Endodermal cell (in vitro differentiated cells): ENCODE measurements around the gene LHFPL2. TPM values are rescaled to one million over a fixed set of nuclear protein-coding genes. Genes with fewer than 3 reads are reported as not detected.
A peak's percentile ranks its signal among the peaks of the same experiment; 100 is the strongest.

ENCODE experiments used
- DNase-seq: peaks from one replicate; pipeline ENCODE4 v3.0.0-alpha.2; 2017
- H3K27ac ChIP-seq: 2 replicates; pipeline ENCODE4 v1.5.1; 2013; ENCODE audit warnings: mild to moderate bottlenecking, low read depth, low read length, moderate library complexity
- H3K27me3 ChIP-seq: 2 replicates; pipeline ENCODE4 v1.6.1; 2013; ENCODE audit warnings: mild to moderate bottlenecking, low read length, moderate library complexity; ENCODE audit not compliant: insufficient read depth, control insufficient read depth, poor library complexity, severe bottlenecking
- H3K36me3 ChIP-seq: 2 replicates; pipeline ENCODE4 v1.7.0; 2013; ENCODE audit warnings: mild to moderate bottlenecking, low read length, moderate library complexity; ENCODE audit not compliant: control insufficient read depth, insufficient read depth
- H3K4me1 ChIP-seq: one replicate; pipeline ENCODE4 v1.7.0; 2013; ENCODE audit warnings: low read length; ENCODE audit not compliant: control insufficient read depth, insufficient read depth
- H3K4me3 ChIP-seq: 2 replicates; pipeline ENCODE4 v1.5.1; 2013; ENCODE audit warnings: mild to moderate bottlenecking, low read length, moderate library complexity
- H3K9ac ChIP-seq: 2 replicates; pipeline ENCODE4 v1.6.1; 2013; ENCODE audit warnings: mild to moderate bottlenecking, low read length, moderate library complexity; ENCODE audit not compliant: poor library complexity, severe bottlenecking; ENCODE audit errors: extremely low read depth
- H3K9me3 ChIP-seq: 2 replicates; pipeline ENCODE4 v1.6.1; 2013; ENCODE audit warnings: mild to moderate bottlenecking, low read length, moderate library complexity; ENCODE audit not compliant: control insufficient read depth
- H3K27ac Mint-ChIP-seq: 2 replicates; pipeline ENCODE4 v1.8.0; 2020; ENCODE audit warnings: mixed read lengths
- H3K27me3 Mint-ChIP-seq: 2 replicates; pipeline ENCODE4 v1.8.0; 2021; ENCODE audit warnings: mild to moderate bottlenecking, mixed read lengths; ENCODE audit not compliant: insufficient read depth
- H3K36me3 Mint-ChIP-seq: 2 replicates; pipeline ENCODE4 v1.8.0; 2020; ENCODE audit warnings: low read depth, mixed read lengths
- H3K4me1 Mint-ChIP-seq: 2 replicates; pipeline ENCODE4 v1.8.0; 2020; ENCODE audit warnings: mixed read lengths
- H3K4me3 Mint-ChIP-seq: 2 replicates; pipeline ENCODE4 v1.8.0; 2020; ENCODE audit warnings: mild to moderate bottlenecking, moderate library complexity, mixed read lengths
- H3K9me3 Mint-ChIP-seq: 2 replicates; pipeline ENCODE4 v1.8.0; 2020; ENCODE audit warnings: mild to moderate bottlenecking, mixed read lengths
- CTCF ChIP-seq: fragments of 200-600 bp; sonication (generic); conservative IDR thresholded peaks from 2 replicates; pipeline ENCODE4 v1.5.0; 2021; ENCODE audit warnings: antibody characterized with exemption, mild to moderate bottlenecking
- WGBS, 2 experiments: methylation state at CpG; one replicate each; pipeline versions ENCODE4 v1.1.5 to v1.1.7; 2013; ENCODE audit warnings: missing lambda C conversion rate in 2 of 2, mixed read lengths in 1 of 2; ENCODE audit not compliant: insufficient coverage in 1 of 2, insufficient read length in 1 of 2; 5-methylcytosine and 5-hydroxymethylcytosine counted together
- total RNA-seq, 2 donors: library from RNA; stranded (reverse); fragmentation: NEBNext Ultra II Directional in 1 of 2; extraction: Animal tissue kit (Norgen Biotek cat#: 25700) in 1 of 2; gene quantifications; 2 replicates in 1 of 2; 3 replicates in 1 of 2; pipeline ENCODE4 v1.2.1, GENCODE V29; 2021

LHFPL2 gene
- total RNA-seq, 2 donors from 2014 or later, result 136 to 238 TPM

DNA sequence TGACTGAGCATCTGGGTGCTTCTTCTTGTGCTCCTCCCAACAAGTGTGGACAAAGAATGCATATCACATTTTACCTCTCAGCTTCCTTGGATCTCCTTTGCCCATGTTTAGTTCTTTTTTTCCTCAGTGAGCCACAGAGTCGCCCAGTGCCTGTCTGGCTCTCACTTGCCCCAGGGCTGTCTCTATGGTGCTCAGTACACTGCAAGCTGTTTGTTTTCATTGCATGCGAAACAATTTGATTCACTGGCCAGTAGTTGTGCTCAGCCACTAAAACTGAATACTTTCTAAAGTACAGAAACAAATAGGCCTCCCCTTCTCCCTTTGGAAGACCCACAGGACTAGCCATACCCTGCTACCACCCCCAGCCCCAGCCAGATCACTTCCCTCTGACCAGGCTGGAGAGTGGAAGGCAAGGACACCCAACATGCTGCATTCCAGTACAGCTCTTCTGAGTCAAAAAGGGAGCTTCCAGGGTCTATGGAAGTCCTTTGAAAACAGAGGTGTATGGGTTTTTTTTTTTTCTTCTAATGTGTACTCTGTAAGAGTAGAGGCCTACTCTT, 3.8 kb downstream of the LHFPL2 start:
- Histone ChIP-seq H3K9ac (no peak overlapping the region), H3K9me3 (no peaks in the 10 kb centered on the region), H3K4me3 (peak overlapping the region; percentile 99), H3K4me1 (peaks cover 22% of the 10 kb centered on the region), H3K36me3 (peaks cover 62% of the 10 kb centered on the region), H3K27me3 (no peaks in the 10 kb centered on the region), H3K27ac (no peak overlapping the region)
- Mint-ChIP-seq H3K9me3 (no peaks in the 10 kb centered on the region), H3K36me3 (peaks cover 57% of the 10 kb centered on the region), H3K27ac (no peak overlapping the region), H3K4me1 (peaks cover 64% of the 10 kb centered on the region), H3K27me3 (no peaks in the 10 kb centered on the region), H3K4me3 (peak overlapping the region; percentile 95)
- 46 to 52% methylated on average over 2 of the region's 2 CpGs for WGBS, 2 experiments
- no peak for TF ChIP-seq CTCF
- no peak for DNase-seq

DNA sequence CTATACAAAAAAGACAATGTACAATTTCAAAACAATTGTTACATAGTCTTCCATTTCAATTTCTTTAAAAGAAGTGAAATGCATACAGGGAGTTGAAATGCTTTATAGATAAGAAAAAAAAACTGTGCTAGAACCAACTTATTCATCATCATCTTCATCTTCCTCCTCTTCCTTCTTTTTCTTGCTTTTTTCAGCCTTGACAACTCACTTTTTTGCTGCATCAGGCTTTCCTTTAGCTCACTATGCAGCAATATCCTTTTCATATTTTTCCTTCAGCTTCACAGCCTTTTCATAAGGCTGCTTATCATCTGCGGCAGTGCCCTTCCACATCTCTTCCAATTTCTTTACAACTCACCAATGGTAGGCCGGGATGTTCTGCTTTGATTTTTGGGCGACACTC, 4.4 kb downstream of the LHFPL2 start:
- H3K9me3 Mint-ChIP-seq, result no peaks in the 10 kb centered on the region
- H3K4me3 Mint-ChIP-seq, result peak overlapping the region; percentile 95
- no peak for TF ChIP-seq CTCF
- Histone ChIP-seq H3K27me3 (no peaks in the 10 kb centered on the region), H3K9ac (no peak overlapping the region), H3K27ac (no peak overlapping the region), H3K36me3 (peaks cover 69% of the 10 kb centered on the region), H3K4me3 (peak overlapping the region; percentile 56), H3K4me1 (peaks cover 29% of the 10 kb centered on the region), H3K9me3 (no peaks in the 10 kb centered on the region)
- peaks cover 59% of the 10 kb centered on the region for H3K36me3 Mint-ChIP-seq
- H3K27me3 Mint-ChIP-seq, result no peaks in the 10 kb centered on the region
- 94 to 100% methylated on average over 3 of the region's 3 CpGs for WGBS, 2 experiments
- DNase-seq, result no peak
- peaks cover 65% of the 10 kb centered on the region for H3K4me1 Mint-ChIP-seq
- H3K27ac Mint-ChIP-seq, result no peak overlapping the region

GRCh38 chr5:78642701-78643100, 5.9 kb downstream of the LHFPL2 start:
- peak overlapping the region; percentile 38 for H3K4me3 ChIP-seq
- H3K27ac ChIP-seq, result no peak overlapping the region
- H3K36me3 ChIP-seq, result peaks cover 74% of the 10 kb centered on the region
- Mint-ChIP-seq H3K4me1 (peaks cover 74% of the 10 kb centered on the region), H3K9me3 (no peaks in the 10 kb centered on the region), H3K27ac (peak overlapping the region; percentile 5), H3K27me3 (no peaks in the 10 kb centered on the region), H3K36me3 (peaks cover 67% of the 10 kb centered on the region), H3K4me3 (peak overlapping the region; percentile 22)
- DNase-seq, result no peak
- no peak overlapping the region for H3K9ac ChIP-seq
- H3K4me1 ChIP-seq, result peaks cover 40% of the 10 kb centered on the region
- no peaks in the 10 kb centered on the region for H3K27me3 ChIP-seq
- no peak for TF ChIP-seq CTCF
- no peaks in the 10 kb centered on the region for H3K9me3 ChIP-seq
- WGBS, 2 experiments, result 94 to 100% methylated on average over 1 of the region's 1 CpG
